Hypothalamus (tissue), 51 donors: ENCODE measurements around the gene NLGN2.
"Not testable (repeated sequence)": the region's sequence is repeated elsewhere in the genome, so short reads cannot be mapped to it uniquely, and the experiment has no call there.

Experiments used
- DNase-seq, 51 donors: peaks; one replicate each; lab custom pipeline; 2025; lab: John Stamatoyannopoulos, UW

Gene NLGN2

GRCh38 chr17:7407485-7408251, at the start of gene NLGN2:
TSS of gene NLGN2 (plus strand) at chr17:7407845. CDS start at chr17:7408256, 411 bp downstream.
- DNase-seq = no peak

GRCh38 chr17:7361906-7362305, 45.7 kb upstream of the NLGN2 start:
- DNase-seq = no peak

DNA sequence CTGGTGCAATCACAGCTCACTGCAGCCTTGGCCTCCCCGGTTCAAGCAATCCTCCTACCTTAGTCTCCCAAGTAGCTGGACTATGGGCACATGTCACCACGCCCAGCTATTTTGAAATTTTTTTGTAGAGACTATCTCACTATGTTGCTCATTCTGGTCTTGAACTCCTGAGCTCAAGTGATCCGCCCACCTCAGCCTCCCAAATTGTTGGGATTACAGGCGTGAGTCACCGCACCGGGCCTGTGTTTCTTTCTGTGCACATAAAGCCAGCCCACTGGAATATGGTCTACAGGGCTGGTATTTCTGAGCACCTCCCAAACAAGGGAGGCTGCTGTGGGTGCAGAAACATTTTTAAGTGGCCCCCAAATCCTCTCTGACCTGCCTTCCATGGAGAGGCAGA, 44.3 kb upstream of the NLGN2 start:
- no peak for DNase-seq

DNA sequence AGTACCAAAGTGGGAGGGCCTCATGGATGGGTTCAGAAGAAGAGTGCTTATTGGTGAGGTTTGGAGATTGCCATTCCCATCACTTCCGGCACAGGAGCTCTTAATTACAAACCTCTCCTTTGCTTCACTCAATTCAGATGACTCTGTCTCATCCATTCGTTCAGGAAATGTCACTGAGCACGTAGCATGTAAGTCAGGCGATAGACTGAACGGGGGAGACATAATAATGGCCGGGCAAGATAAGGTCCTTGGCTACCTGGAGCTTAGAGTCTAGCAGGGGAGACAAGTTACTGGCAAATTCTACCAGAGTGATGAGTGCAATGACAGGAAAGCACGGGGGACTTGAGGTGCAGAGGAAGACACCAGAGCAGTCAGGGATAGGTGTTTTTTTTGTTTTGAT, 41.7 kb upstream of the NLGN2 start:
- DNase-seq = not testable (repeated sequence)

DNA sequence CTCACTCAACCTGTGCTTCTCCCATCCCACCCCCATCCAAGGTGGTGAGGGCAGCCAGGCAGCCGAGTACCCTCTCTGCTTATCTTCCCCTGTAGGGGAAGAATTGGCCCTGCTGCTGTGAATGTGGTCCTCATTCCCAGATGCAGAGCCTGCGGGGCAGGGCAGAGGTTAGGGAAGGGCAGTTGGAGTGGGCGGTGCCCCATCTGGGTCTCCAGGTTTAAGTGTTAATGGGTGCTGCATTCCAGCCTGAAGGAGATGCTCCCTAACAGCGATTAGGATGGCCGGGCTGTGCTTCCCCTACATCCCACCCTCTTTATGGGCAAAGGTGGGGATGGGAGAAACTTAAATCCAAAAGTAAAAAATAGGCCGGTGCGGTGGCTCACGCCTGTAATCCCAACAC, 40.6 kb upstream of the NLGN2 start:
- DNase-seq = no peak

DNA sequence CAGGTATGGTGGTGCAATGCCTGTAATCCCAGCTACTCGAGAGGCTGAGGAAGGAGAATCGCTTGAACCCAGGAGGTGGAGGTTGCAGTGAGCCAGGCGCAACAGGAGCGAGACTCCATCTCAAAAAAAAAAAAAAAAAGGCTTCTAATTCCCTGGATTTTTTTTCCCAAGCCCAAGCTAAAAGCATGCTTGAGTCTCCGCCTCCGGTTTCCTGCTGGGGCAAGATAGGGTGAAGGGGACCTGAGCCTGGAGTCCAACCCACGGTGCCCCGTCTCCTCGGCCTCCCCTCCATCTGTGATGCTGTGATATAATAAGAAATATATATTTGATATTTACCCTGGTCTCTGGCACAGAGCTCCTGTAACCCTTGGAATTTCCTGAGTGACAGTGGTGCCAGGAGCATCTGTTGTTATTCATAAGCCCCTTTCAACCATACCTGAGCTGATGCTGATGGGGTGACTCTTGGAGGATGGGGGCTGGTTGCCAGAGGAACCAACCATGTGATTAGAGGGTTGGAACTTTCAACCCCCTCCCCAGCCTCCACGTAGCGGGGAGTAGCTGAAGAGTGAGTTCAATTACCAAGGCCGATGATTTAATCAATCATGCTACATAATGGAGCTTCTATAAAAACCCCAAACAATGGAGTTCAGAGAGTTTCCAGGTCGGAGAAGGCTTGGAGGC, 39.6 kb upstream of the NLGN2 start:
- no peak for DNase-seq

- DNase-seq = not testable (repeated sequence)
Measured at GRCh38 chr17:7368599-7368994, 39.0 kb upstream of the NLGN2 start.

GRCh38 chr17:7369825-7370224, 37.8 kb upstream of the NLGN2 start:
- DNase-seq = no peak

- no peak for DNase-seq
Measured at GRCh38 chr17:7370853-7371252, 36.8 kb upstream of the NLGN2 start.

- no peak for DNase-seq
Measured at GRCh38 chr17:7374353-7374752, 33.3 kb upstream of the NLGN2 start.

DNA sequence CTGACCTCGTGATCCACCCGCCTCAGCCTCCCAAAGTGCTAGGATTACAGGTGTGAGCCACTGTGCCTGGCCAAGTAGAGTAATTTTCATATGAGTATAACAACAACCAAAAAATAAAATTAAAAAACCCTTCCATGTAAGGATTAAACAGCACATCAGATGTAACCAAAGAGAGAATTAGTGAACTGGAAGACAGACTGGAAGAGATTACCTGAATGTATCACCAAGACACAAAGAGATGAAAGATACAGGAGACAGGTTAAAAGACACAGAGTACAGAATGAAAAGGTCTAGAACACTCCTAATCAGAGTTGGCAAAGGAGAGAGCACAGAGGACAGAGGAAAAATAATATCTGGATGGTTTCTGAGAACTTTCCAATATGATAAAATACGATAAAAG, 28.5 kb upstream of the NLGN2 start:
- no peak for DNase-seq

- peak in 2 of 51 donors; percentile 7 to 12 for DNase-seq
Measured at GRCh38 chr17:7380321-7380720, 27.3 kb upstream of the NLGN2 start.

GRCh38 chr17:7380855-7381683, 26.6 kb upstream of the NLGN2 start, which contains the start of gene TNK1:
TSS of gene TNK1 (plus strand) at chr17:7381089. CDS start at chr17:7382927, 1,838 bp downstream.
- DNase-seq = no peak

GRCh38 chr17:7382901-7383300, 24.7 kb upstream of the NLGN2 start:
- no peak for DNase-seq

DNA sequence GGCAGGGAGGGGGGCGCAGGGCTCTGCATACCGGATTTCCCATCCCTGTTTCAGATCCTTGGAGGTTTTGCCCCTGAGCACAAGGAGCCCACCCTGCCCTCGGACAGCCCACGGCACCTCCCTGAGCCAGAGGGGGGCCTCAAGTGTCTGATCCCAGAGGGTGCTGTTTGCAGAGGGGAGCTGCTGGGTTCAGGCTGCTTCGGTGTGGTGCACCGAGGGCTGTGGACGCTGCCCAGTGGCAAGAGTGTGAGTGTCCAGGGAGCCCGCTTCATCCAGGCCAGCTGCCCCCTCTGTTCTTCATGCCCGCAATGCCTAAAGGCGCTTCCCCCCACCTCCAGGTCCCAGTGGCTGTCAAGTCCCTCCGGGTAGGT, 24.3 kb upstream of the NLGN2 start:
- no peak for DNase-seq

GRCh38 chr17:7383742-7384488, 23.7 kb upstream of the NLGN2 start:
- DNase-seq = peak in 15 of 51 donors; percentile 17 to 74 (median 32)

GRCh38 chr17:7384489-7385081, 23.1 kb upstream of the NLGN2 start:
- DNase-seq = no peak

GRCh38 chr17:7388856-7389255, 18.8 kb upstream of the NLGN2 start:
- no peak for DNase-seq

- DNase-seq = no peak
Measured at GRCh38 chr17:7389924-7390910, 17.4 kb upstream of the NLGN2 start.
